Measurements from ENCODE around the gene YIF1A.

The YIF1A gene

DNA sequence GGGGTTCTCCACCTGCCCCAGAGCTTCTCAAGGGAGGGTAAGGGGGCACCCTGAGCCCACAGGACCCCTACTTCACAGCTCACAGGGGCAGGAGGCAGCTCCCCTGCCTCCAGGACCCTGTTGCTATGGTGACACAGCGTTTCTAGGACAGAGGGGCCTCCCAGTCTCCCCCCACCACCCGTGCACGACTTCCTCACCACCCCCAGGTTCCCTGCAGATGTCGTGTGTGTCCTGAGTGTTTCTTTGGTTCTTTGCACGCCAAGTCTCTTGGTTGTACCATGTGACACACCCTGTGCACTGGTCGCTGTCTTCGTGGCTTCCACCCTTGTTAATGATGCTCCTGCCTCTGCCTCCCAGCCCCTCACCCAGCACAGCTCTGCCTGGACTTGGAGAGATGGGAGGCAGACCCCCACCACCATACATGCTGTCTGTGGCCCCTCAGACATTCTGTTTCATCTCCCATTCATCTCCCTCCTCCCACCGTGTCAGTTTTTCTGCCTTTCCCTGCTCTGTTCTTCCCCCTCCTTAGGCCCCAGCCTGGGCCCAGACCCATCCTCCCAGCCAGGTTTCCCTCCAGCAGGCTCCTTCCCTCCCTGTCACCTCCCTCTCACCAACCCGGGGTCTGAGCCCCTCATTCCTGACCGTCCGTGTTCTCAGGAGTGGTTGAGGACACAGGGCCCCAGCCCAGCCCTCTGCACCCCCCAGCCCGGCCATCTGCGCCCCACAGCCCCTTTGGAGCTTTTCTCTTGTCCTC, 45.0 kb downstream of the YIF1A start:
- DNase-seq (ENCODE audit: low read depth): no peak

DNA sequence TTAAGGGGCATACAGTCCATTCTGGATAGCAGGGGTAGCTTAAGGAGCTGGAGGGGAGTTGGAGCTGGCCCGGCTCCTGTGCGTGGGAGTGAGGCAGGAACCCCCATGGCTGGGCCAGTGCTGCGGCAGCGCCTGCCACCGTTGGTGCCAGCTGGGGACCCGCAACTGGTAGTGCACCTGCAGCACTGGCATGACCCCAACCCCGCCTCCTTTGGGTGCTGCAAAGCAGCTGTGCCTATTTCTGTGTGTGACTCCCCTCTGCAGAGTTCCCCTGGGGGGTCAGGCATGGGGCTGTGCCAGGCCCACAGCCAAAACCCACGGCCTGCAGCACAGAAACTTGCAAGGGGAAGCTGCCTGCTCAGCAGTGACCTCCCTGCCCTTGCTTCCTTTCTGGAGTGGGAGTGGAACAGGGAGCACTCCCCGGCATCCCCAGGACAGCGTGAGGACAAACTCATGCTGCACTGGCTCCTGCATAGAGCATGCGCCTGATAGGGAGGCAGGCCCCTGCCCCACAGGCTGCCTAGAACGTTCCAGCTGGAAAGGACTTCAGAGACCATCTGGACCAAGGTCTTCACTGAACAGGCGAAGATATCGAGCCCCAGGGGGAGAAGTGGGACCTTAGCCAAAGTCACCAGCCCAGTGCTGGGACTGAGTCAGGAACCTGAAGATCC, 46.7 kb downstream of the YIF1A start:
- no peak for DNase-seq (ENCODE audit: low read depth)

- DNase-seq (ENCODE audit: low read depth): no peak
Observed at GRCh38 chr11:66240781-66241136, 48.2 kb downstream of the YIF1A start.

- no peak for DNase-seq (ENCODE audit: low read depth)
Observed at GRCh38 chr11:66239998-66240780, 48.8 kb downstream of the YIF1A start.

- no peak for DNase-seq (ENCODE audit: low read depth)
Observed at GRCh38 chr11:66239511-66239910, 49.4 kb downstream of the YIF1A start.

DNA sequence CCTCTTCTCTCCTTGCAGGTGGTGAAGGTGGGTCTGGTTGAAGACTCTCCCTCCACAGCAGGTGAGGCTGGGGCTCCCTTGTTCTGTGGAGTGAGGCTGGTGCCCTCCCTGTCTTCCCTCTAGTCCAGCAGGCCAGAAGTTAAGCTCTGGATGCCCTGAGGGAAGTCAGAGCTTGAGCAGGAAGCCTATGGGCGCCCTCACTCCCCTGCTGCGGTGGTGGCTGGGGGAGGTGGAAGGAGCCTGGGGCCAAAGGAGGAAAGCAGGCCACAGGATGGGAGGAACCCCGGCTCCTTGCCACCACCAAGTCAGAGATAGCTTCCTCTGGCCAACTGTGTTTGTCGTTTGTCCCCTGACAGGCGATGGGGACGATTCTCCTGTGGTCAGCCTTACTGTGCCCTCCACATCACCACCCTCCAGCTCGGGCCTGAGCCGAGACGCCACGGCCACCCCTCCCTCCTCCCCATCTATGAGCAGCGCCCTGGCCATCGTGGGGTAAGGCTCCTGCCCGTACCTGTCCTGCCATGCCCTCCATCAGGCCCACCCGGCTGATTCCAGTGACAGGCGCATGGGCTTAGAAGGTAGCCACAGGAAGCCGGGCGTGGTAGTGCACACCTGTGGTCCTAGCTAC, 50.0 kb downstream of the YIF1A start:
- no peak for DNase-seq (ENCODE audit: low read depth)

DNA sequence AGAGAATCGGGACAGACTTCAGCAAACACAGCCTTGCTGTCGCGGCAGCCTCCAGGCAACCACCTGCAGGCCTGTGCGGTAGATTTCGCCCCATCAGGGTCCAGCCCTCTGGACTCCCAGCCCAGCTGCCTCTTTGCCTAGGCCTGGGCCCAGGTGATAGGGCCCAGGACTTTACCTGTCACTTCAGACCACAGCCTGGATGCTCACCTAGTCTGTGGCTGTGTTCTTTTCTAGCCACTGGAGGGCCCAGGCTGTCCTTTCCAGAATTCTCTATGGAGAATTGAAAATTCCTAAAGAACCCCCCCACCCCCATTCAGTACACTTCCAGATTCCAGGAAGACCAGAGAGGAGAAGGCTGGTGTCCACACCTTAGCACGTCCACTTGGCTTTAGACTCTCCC, 51.1 kb downstream of the YIF1A start:
- no peak for DNase-seq (ENCODE audit: low read depth)

DNA sequence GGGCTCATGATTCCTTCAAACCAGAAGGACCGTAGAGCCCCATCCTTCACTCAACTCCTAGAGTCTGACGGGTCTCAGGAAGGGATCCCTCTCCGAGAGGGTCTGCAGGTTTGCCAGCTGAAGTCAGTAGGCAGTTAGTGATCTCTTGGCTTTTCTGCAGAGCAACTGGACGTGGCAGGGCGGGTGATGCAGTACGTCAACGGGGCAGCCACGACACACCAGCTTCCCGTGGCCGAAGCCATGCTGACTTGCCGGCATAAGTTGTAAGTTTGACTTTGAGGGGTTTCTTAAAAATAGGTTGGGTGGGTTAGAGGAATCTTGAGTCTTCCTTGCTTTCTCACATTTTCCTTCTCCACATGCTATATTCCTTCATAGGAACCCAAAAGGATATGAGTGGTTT, 53.8 kb downstream of the YIF1A start:
- DNase-seq (ENCODE audit: low read depth): no peak

Measured in non-pigmented ciliary epithelial cell (primary cell).